GM19099 (cell line): Measurements from ENCODE around the gene PI4K2B.

Source experiments
- POLR2A ChIP-seq: IDR thresholded peaks from 3 replicates; pipeline ENCODE4 v1.6.1; 2011; ENCODE audit warnings: low read depth; ENCODE audit not compliant: insufficient read length; ENCODE audit errors: extremely low read depth

PI4K2B gene

DNA sequence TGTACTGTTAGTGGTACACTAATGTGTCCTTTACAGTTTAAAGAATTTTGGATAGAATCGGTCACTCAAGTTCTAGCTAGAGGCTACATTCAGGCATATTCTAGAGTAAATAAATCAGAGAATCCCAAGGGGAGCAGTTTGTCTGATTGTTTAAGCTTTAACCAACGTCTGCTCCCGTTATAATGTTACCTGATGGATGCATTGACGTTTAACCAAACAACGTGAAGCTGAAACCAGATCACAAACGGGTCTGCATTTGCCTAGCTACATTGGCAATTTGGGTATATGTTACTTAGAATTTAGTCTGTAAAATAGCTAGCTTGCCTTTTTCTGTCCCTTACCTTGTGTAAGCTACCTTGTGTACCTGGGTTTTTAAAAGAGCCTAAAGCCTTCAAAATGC, 1.6 kb downstream of the PI4K2B start:
- no peak for TF ChIP-seq POLR2A

DNA sequence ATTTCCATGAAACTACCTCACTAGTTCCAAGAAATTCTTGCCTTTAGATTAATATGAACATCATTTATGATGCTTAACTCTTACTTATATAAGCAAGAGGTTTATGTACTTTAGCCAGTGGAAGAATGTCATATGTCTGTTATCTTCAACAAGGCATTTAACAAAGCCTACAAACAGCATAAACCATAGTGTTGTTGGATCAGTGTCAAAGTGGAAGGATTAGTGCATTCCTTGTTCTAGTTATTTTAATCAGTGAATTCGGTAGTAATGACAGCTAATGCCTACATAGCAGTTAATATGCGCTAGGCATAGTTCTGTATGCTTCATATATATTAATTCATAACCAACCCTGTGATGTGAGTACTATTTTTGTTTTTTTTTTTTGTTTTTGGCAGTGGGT, 3.1 kb downstream of the PI4K2B start:
- no peak for TF ChIP-seq POLR2A

DNA sequence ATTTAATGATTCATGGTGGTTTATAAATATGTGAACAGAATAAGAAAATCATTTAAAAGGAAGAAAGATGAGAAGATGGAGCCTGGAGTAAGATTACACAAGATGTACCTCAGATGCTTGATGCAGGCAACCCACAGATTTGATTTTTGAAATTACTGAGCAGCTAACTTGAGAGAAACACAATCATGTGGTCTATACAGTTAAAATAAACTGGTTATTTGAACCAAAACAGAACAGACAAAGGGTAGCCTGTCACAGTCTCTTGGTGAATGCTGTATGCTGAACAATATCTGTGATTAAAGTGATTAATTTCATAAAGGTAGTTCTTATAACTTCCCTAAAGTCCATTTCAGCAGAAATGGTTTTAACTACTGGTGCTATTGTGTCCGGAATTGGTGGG, 4.2 kb downstream of the PI4K2B start:
- TF ChIP-seq POLR2A = no peak

DNA sequence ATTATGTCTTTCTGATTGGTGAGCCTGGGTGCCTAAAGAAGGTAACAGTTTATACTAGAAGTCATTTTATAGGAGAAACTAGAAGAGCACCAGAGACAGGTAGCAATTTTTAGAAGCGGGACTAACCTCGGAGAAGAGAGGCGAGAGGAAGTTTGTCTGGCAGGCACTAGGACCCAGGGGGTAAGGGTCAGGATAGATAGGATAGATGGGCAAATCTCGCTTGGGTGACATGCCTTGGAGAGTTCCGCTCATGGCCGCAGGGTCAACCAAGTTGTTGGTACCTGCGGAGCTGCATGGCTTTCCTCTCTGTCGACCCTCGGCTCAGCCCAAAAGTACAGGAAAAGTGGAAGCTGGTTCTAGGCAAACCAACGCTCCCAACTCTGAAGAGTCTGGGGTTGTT, 11.3 kb downstream of the PI4K2B start:
- no peak for TF ChIP-seq POLR2A

DNA sequence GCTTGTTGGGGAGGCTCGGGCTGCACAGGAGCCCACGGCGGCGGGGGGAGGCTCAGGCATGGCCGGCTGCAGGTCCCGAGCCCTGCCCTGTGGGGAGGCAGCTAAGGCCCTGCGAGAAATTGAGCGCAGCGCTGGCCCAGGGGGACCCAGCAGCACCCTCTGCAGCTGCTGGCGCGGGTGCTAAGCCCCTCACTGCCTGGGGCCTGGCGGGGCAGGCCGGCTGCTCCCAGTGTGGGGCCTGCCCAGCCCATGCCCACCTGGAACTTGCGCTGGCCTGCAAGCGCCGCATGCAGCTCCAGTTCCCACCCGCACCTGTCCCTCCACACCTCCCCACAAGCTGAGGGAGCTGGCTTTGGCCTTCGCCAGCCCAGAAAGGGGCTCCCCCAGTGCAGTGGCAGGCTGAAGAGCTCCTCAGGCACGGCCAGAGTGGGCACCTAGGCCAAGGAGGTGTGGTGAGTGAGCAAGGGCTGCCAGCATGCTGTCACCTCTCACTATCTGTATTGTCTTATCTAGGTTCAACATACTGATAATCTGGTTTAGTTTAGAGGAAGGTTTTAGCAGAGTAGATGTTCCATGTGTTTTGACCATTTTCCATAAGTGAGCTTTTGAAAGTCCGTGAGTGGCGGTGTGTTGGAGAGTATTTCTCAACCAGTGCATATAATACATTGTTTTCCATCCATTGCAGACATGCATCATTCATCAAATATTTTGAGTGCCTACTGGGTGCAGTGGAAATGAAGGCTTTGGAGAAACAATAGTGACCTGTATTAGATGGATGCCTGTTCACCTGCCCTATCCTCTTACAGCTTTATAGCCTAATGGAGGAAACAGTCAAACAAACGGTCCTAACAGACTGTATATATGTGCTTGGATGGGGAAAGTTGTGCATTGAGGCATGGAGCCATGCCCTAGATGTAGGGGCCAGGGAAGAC, 13.1 kb downstream of the PI4K2B start:
- no peak for TF ChIP-seq POLR2A

DNA sequence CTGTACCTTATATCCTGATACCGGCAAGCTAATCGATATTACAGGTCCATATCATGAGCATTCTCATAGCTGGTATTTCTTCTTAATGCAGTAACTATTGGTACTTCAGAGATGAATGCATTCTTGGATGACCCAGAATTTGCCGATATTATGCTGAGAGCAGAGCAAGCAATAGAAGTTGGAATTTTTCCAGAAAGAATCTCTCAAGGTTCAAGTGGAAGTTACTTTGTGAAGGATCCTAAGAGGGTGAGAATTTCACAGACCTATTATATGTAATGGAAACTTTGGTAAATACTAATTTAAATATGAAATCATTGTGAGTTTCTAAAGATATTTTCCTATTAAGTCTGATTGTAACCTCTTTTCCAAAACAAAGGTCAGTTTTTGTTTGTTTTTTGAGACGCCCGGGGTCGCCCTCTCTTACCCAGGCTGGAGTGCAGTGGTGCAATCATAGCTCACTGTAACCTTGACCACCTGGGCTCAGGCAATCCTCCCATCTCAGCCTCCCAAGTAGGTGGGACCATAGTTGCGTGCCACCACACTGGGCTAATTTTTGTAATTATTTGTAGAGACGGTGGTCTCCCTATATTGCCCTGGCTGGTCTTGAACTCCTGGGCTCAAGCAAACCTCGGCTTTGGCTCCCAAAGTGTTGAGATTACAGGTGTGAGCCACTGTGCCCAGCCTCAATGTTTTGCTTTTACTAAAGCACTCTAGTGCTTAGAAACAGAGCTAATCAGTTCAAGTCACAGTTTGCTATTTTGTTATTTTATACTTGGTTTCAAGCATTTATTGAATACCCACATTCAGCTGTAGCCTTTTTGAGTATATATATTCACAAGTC, 18.6 kb downstream of the PI4K2B start:
- TF ChIP-seq POLR2A = no peak

DNA sequence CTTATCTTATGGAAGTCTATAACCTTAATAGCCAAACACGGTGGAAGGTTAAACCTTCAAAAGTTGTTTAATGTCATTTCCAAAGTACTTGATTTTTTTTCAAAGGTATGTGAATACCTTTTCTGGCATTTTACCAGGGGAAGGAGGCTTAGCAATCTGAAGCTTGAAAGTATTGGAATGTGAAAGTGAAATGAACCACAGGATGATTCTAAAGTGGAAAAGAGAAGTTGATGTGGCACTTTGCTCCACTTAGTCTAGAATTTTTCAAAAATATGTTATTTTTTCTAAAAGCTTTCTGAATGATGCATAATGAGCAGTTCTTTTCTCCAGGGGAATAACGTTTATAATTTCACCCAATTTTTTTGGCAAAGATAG, 19.2 kb downstream of the PI4K2B start:
- no peak for TF ChIP-seq POLR2A

DNA sequence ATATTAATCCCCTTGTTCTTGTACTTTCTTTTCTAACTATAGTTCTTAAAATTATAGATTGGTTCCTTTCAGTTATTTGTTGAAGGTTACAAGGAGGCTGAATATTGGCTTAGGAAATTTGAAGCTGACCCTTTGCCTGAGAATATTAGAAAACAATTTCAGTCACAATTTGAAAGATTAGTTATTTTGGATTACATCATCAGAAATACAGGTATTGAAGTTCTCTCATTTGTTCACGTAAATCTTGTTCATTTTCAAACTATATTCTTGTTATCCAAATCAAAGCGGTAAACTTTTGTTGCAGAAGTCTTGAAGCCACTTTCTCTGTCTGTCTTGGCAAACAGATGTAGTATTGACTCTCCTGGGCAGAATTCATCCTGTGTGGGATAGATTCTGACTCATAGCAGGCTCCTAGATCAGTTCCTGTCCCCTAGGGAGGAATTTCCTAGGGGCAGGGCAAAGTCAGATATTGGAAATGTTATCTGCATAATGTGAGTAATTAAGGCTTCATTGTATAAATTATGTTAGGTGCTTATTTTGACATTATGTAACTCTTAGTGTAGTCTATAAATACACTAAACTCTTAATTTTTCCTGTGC, 25.2 kb downstream of the PI4K2B start:
- no peak for TF ChIP-seq POLR2A

DNA sequence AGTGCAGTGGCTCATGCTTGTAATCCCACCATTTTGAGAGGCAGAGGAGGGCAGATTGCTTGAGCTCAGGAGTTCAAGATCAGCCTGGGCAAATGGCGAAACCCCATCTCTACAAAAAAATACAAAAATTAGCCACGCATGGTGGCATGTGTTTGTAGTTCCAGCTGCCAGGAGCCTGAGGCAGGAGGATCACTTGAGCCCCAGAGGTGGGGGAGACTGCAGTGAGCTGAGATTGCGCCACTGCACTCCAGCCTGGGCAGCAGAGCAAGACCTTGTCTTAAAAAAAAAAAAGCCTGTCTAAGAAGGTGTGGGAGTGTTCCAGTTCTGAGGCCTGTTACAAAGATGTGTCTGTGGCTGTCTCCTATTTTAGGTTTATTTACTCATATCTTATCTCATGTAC, 38.0 kb downstream of the PI4K2B start:
- TF ChIP-seq POLR2A = no peak

DNA sequence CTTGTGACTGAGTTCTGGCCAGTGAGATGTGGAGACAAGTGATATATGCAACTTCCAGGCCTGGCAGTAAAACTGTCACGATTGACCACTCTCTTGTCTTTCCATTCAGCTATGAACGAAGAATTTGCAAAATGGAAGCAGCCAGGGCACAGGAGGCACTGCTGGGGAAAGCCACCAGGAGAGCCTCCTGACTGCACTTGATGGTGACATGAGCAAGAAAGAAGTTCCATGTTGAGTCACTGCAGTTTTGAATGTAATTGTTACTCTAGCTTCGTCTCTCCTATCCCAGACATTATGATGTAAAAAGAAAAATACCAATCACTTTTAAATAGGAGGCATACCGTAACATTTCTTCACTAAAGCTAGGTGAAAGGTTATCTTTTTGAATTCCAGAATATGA, 46.4 kb downstream of the PI4K2B start:
- no peak for TF ChIP-seq POLR2A

DNA sequence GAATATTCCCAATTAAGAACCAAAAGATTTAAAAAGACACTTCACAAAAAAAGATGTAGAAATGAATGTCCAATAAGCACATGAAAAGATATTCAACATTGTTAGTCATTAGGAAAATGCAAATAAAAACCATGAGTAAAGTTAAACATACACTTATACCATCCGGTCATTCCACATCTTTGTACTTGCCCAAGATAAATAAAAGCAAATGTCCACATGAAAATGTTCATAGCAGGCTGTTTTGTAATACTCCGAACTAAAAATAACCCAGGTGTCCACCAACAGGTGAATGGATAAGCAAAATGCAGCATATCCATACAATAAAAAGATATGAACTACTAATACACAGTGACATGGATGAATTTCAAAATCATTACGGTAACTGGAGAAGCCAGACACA, 50.1 kb downstream of the PI4K2B start:
- no peak for TF ChIP-seq POLR2A

DNA sequence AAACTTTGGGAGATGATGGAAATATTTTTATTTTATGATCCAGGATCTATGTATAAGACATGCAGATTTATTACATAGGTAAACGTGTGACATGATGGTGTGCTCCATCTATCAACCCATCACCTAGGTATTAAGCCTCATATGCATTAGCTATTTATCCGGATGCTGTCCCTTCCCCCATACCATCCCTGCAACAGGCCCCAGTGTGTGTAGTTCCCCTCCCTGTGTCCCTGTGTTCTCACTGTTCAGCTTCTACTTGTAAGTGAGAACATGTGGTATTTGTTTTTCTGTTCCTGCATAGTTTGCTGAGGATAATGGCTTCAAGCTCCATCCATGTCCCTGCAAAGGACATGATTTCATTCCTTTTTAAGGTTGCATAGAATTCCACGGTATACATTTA, 50.6 kb downstream of the PI4K2B start:
- no peak for TF ChIP-seq POLR2A

DNA sequence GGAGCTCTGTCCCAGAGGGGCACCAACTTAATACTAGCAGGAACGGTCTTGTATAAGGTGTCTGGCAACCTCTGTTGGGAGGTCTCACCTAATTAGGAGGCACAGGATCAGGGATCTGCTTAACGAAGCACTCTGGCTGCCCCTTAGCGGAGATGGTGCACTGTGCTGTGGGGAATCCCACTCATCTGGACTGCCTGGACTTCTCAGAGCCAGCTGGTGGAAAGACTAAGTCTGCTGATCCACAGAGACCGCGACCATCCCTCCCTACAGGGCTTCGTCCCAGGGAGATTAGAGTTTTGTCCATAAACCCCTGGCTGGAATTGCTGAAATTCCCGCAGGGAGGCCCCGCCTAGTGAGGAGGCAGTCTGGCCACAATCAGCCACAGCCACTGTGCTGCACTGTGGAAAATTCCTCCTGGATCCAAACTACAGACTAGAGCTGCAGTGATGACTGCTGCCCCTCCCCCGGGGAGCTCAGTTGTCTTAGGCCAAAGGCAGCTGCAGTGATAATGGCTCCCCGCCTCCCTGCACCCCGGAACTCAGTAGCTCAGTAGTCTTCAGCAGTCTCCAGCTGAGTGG, 56.7 kb downstream of the PI4K2B start:
- TF ChIP-seq POLR2A = no peak

DNA sequence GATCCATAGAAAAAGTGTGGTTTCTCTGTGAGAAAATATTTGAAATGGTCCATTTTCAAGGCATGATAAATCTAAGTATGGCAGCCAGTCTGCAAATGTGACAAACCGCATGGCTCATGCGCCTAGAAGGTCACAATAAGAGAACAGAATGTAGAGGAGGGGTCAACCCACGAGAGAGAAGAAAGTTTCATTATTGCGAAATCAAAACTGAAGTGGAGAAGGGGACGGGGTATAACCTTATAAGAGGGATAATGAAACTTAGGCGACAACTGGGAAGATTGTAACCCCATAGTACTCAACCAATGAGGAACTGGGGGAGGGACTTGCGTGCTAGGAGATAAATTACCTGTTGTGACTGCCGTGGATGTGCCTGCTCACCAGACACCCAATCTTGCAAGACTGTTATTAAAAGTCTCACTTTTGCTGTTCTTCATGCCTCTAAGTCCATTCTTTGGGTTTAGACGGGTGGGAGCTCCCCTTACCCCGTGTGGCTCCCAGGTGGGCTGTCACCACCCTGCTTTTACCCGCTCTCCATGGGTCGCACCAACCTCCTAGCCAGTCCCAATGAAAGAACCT, 57.4 kb downstream of the PI4K2B start:
- no peak for TF ChIP-seq POLR2A

DNA sequence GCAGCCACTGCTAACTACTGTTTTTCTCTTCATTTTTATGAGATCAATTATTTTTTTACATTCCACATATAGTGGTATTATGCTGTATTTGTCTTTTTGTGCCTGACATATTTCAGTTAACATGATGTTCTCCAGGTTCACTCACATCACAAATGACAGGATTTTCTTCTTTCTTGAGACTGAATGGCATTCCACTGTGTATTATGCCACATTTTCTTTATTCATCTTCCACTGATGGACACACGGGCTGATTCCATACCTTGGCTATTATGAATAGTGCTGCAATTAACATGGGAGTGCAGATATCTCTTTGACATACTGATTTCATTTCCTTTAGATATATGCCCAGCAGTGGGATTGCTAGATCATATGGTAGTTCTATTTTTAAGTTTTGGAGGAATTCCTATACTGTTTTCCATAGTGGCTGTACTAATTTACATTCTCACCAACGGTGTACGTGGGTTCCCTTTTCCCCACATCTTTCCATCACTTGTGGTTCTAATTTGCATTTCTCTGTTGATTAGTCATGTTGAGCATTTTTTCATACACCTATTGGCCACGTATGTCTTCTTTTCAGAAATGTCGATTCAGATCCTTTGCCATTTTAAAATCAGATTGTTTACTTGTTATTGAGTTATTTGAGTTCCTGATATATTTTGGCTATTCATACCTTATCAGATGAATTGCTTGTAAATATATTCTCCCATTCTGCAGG, 63.9 kb downstream of the PI4K2B start:
- no peak for TF ChIP-seq POLR2A
